ENCODE data around the gene SH3RF1. TPM values are rescaled to one million over a fixed set of nuclear protein-coding genes. Genes with fewer than 3 reads are reported as not detected.

The SH3RF1 gene
- total and polyA plus RNA-seq, 4 donors, result 1.8 to 7.9 (median 3.5) TPM

GRCh38 chr4:169160825-169161224 lies 109.9 kb downstream of the SH3RF1 start:
- H3K4me1 ChIP-seq (ENCODE audit: control insufficient read depth in 4 of 4, insufficient read depth in 4 of 4, low read length in 3 of 4), result peaks cover 0 to 3% (median 2%) of the 10 kb centered on the region in 4 donors
- no peak overlapping the region for H3K27ac ChIP-seq (ENCODE audit: low read depth in 1 of 2, low read length in 2 of 2)
- TF ChIP-seq TAF1 (conservative IDR thresholded peaks at IDR 0.05) (no peak), FOXA1 (IDR thresholded peaks at IDR 0.05) (no peak), HNF4G (IDR thresholded peaks at IDR 0.05) (no peak)
- no peak for DNase-seq (ENCODE audit: low spot score)
- peaks cover 0 to 2% (median under 1%) of the 10 kb centered on the region in 4 donors for H3K36me3 ChIP-seq (ENCODE audit: control insufficient read depth in 4 of 4, insufficient read depth in 3 of 4, low read depth in 1 of 4, low read length in 3 of 4)
- 73% methylated on average over 3 of the region's 3 CpGs for WGBS
- no peaks in the 10 kb centered on the region for H3K9me3 ChIP-seq (ENCODE audit: control insufficient read depth in 4 of 4, low read length in 3 of 4)
- no peak overlapping the region for H3K4me3 ChIP-seq (ENCODE audit: low read depth in 1 of 3, low read length in 3 of 3)
- H3K9ac ChIP-seq (ENCODE audit: low read depth in 1 of 2, low read length in 2 of 2), result no peak overlapping the region
- no peaks in the 10 kb centered on the region for H3K27me3 ChIP-seq (ENCODE audit: control insufficient read depth in 4 of 4, insufficient read depth in 4 of 4, low read length in 3 of 4)

DNA sequence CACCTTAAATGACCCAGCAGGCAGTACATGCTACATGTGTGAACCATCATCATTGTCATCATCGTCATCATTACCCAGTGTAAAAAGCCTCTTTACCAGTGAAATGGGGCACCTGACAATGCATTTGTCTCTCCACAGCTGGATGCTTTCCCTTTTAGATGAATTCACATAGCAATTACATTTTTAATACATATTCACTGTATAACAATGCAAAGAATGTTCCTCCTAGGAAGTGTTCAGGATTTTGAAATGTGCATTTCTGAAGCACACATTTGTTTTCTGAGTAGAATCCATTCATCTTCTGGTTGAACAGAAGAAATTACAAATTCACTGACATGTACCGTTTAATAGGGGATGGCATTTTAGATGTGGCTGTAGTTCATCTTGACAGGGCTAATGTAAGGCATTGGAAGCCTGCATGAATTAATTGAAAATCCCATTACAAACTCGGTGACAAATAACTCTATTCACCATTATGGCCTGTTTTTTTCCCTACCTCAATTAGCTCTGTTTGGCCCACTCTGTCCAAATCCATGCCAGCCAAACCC lies 111.1 kb downstream of the SH3RF1 start:
- no peak for TF ChIP-seq TAF1 (conservative IDR thresholded peaks at IDR 0.05)
- no peak for TF ChIP-seq RAD21 (IDR thresholded peaks at IDR 0.05)
- TF ChIP-seq CTCF (IDR thresholded peaks at IDR 0.05; ENCODE audit: low read depth, low read length, missing input control), result no peak
- TF ChIP-seq EGR1 (IDR thresholded peaks at IDR 0.05; ENCODE audit: low read depth in 2 of 2), result no peak
- no peak for TF ChIP-seq FOXA1 (IDR thresholded peaks at IDR 0.05)
- no peak for TF ChIP-seq JUND (IDR thresholded peaks at IDR 0.05)
- no peak for TF ChIP-seq MAX (IDR thresholded peaks at IDR 0.05)
- TF ChIP-seq HNF4A (conservative IDR thresholded peaks at IDR 0.05), result no peak
- no peak for TF ChIP-seq NR2F2 (IDR thresholded peaks at IDR 0.05)
- TF ChIP-seq, protein P1, sequence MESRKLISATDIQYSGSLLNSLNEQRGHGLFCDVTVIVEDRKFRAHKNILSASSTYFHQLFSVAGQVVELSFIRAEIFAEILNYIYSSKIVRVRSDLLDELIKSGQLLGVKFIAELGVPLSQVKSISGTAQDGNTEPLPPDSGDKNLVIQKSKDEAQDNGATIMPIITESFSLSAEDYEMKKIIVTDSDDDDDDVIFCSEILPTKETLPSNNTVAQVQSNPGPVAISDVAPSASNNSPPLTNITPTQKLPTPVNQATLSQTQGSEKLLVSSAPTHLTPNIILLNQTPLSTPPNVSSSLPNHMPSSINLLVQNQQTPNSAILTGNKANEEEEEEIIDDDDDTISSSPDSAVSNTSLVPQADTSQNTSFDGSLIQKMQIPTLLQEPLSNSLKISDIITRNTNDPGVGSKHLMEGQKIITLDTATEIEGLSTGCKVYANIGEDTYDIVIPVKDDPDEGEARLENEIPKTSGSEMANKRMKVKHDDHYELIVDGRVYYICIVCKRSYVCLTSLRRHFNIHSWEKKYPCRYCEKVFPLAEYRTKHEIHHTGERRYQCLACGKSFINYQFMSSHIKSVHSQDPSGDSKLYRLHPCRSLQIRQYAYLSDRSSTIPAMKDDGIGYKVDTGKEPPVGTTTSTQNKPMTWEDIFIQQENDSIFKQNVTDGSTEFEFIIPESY (IDR thresholded peaks at IDR 0.05), result no peak
- TF ChIP-seq SP1 (IDR thresholded peaks at IDR 0.05), result no peak
- no peak for TF ChIP-seq HNF4G (IDR thresholded peaks at IDR 0.05)
- TF ChIP-seq RXRA (IDR thresholded peaks at IDR 0.05), result no peak
- TF ChIP-seq REST (IDR thresholded peaks at IDR 0.05), result no peak
- TF ChIP-seq GABPA (IDR thresholded peaks at IDR 0.05 in 1 of 2, conservative IDR thresholded peaks at IDR 0.05 in 1 of 2), result no peak
- TF ChIP-seq FOXA2 (IDR thresholded peaks at IDR 0.05), result no peak
- H3K9me3 ChIP-seq (ENCODE audit: control insufficient read depth in 4 of 4, low read length in 3 of 4), result no peaks in the 10 kb centered on the region
- no peak overlapping the region for H3K9ac ChIP-seq (ENCODE audit: low read depth in 1 of 2, low read length in 2 of 2)
- no peak overlapping the region for H3K4me3 ChIP-seq (ENCODE audit: low read depth in 1 of 3, low read length in 3 of 3)
- H3K27ac ChIP-seq (ENCODE audit: low read depth in 1 of 2, low read length in 2 of 2), result no peak overlapping the region
- H3K36me3 ChIP-seq (ENCODE audit: control insufficient read depth in 4 of 4, insufficient read depth in 3 of 4, low read depth in 1 of 4, low read length in 3 of 4), result peaks cover 0 to 9% (median 1%) of the 10 kb centered on the region in 4 donors
- H3K27me3 ChIP-seq (ENCODE audit: control insufficient read depth in 4 of 4, insufficient read depth in 4 of 4, low read length in 3 of 4), result no peaks in the 10 kb centered on the region
- peaks cover 0 to 3% (median 2%) of the 10 kb centered on the region in 4 donors for H3K4me1 ChIP-seq (ENCODE audit: control insufficient read depth in 4 of 4, insufficient read depth in 4 of 4, low read length in 3 of 4)
- WGBS, result 92% methylated on average over 3 of the region's 3 CpGs
- DNase-seq (ENCODE audit: low spot score), result no peak

Measured in liver (tissue), 9 donors.